ENCODE results near the gene HTT.

The HTT gene

GRCh38 chr4:3280466-3280865, 206.0 kb downstream of the HTT start:
- TF ChIP-seq CTCF (IDR thresholded peaks at IDR 0.05; ENCODE audit: low read depth, low read length) = no peak
- no peak for DNase-seq (ENCODE audit: low read depth in 2 of 2)
- no peak overlapping the region for H3K4me3 ChIP-seq (replicated peaks in 1 of 2; ENCODE audit: low read depth in 2 of 2, low read length in 2 of 2)

- DNase-seq (ENCODE audit: low read depth in 2 of 2) = no peak
- TF ChIP-seq CTCF (IDR thresholded peaks at IDR 0.05; ENCODE audit: low read depth, low read length) = no peak
- H3K4me3 ChIP-seq (replicated peaks in 1 of 2; ENCODE audit: low read depth in 2 of 2, low read length in 2 of 2) = no peak overlapping the region
These were observed 209.0 kb downstream of the HTT start for GRCh38 chr4:3283483-3283882.

- no peak for TF ChIP-seq CTCF (IDR thresholded peaks at IDR 0.05; ENCODE audit: low read depth, low read length)
- H3K4me3 ChIP-seq (replicated peaks in 1 of 2; ENCODE audit: low read depth in 2 of 2, low read length in 2 of 2) = no peak overlapping the region
- no peak for DNase-seq (ENCODE audit: low read depth in 2 of 2)
These were observed 209.4 kb downstream of the HTT start for GRCh38 chr4:3283916-3284315.

- no peak for DNase-seq (ENCODE audit: low read depth in 2 of 2)
These were observed 210.5 kb downstream of the HTT start for GRCh38 chr4:3284734-3285557.

GRCh38 chr4:3285558-3286334, 211.3 kb downstream of the HTT start:
- H3K4me3 ChIP-seq (replicated peaks in 1 of 2; ENCODE audit: low read depth in 2 of 2, low read length in 2 of 2) = no peak overlapping the region
- no peak for TF ChIP-seq CTCF (IDR thresholded peaks at IDR 0.05; ENCODE audit: low read depth, low read length)
- peak in 1 of 2 donors; percentile 24 for DNase-seq (ENCODE audit: low read depth in 2 of 2)

More at GRCh38 chr4:3284734-3285557, 210.5 kb downstream of the HTT start:
- H3K4me3 ChIP-seq (replicated peaks in 1 of 2; ENCODE audit: low read depth in 2 of 2, low read length in 2 of 2) = no peak overlapping the region
- no peak for TF ChIP-seq CTCF (IDR thresholded peaks at IDR 0.05; ENCODE audit: low read depth, low read length)

- no peak for TF ChIP-seq CTCF (IDR thresholded peaks at IDR 0.05; ENCODE audit: low read depth, low read length)
These were observed 212.1 kb downstream of the HTT start for GRCh38 chr4:3286335-3287175.

More at GRCh38 chr4:3286335-3287175, 212.1 kb downstream of the HTT start:
- no peak overlapping the region for H3K4me3 ChIP-seq (replicated peaks in 1 of 2; ENCODE audit: low read depth in 2 of 2, low read length in 2 of 2)
- DNase-seq (ENCODE audit: low read depth in 2 of 2) = no peak
